Stomach (tissue), 4 donors: ENCODE measurements around the gene LNX1.

ENCODE experiments used
- CTCF ChIP-seq, 7 experiments: fragments of 450-650 bp in 4 of 7; fragments of 200-600 bp in 3 of 7; sonication (generic) in 3 of 7; IDR thresholded peaks; one replicate each; pipeline ENCODE4 v1.5.1; 2016 to 2019; ENCODE audit warnings: antibody characterized with exemption in 7 of 7, control low read depth in 2 of 7, mild to moderate bottlenecking in 1 of 7
- POLR2A ChIP-seq, 4 donors: fragments of 450-650 bp; IDR thresholded peaks; one replicate each; pipeline ENCODE4 v1.6.1; 2016; ENCODE audit warnings: antibody characterized with exemption in 4 of 4, control low read depth in 2 of 4, mild to moderate bottlenecking in 1 of 4, moderate library complexity in 1 of 4

DNA sequence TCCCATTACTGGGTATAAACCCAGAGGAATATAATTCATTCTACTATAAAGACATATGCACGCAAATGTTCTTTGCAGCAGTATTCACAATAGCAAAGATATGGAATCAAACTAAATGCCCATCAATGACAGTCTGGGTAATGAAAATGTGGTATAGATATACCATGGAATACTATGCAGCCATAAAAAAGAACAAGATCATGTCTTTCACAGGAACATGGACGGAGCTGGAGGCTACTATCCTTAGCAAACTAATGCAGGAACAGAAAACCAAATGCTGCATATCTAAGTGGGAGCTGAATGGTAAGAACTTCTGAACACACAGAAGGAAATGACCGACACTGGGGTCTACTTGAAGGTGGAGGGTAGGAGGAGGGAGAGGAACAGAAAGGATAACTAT is 42.6 kb downstream of the LNX1 start:
- TF ChIP-seq CTCF (IDR thresholded peaks at IDR 0.05) (no peak), POLR2A (IDR thresholded peaks at IDR 0.05) (no peak)
